Right forelimb (tissue), 1 donor: ENCODE data around the gene UGT1A8.
"Not testable (repeated sequence)": the region's sequence is repeated elsewhere in the genome, so short reads cannot be mapped to it uniquely, and the experiment has no call there.

Experiments
- DNase-seq: peaks from one replicate; pipeline ENCODE4 v3.0.0-alpha.2; 2018

UGT1A8 gene

GRCh38 chr2:233736868-233737653 is 119.6 kb downstream of the UGT1A8 start:
- not testable (repeated sequence) for DNase-seq

DNA sequence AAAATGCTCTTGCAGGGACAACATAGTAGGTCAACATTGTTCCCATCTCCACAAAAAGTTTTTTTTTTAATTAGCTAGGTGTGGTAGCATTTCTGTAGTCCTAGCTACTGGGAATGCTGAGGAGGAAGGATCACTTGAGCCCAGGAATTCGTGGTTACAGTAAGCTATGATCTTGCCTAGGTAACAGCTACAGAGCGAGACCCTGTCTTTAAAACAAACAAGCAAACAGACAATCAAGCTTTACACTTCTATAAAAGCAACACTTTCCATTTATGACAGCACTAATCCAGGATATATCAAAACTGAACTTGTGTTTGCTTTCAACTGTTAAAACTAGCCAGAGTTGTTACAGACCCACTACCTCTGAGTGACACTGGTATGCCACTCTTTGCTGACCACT is 123.4 kb downstream of the UGT1A8 start:
- no peak for DNase-seq

GRCh38 chr2:233743464-233744259 is 126.2 kb downstream of the UGT1A8 start:
- no peak for DNase-seq

DNA sequence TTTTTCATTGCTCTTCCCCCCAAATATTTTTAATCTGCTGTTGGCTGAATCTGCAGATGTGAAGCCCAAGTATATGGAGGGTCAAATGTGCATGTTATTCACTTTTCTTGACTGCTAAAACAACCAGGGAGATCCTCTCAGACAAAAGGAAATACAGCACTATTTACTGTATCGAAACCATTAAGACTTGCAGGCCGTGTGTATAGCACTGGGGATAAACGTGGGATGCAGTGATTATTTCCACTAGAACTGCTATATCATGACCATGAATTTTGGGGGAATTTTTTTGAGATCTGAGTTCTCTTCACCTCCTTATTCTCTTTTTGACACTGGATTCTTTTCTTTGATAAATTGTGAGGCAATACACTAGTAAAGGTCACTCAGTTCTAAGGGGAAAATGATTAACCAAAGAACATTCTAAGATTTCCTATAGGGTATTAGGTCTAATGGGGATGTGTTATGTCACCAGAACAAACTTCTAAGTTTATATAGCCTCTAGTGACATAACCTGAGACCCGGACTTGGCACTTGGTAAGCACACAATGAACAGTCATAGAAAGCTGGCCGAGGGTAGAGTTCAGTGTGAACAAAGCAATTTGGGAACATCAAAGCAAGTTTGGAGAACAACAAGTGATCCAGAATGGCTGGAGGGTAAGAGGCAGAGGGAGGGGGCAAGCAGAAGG is 127.8 kb downstream of the UGT1A8 start:
- no peak for DNase-seq

- DNase-seq = not testable (repeated sequence)
These were observed 128.4 kb downstream of the UGT1A8 start for GRCh38 chr2:233745838-233746237.

DNA sequence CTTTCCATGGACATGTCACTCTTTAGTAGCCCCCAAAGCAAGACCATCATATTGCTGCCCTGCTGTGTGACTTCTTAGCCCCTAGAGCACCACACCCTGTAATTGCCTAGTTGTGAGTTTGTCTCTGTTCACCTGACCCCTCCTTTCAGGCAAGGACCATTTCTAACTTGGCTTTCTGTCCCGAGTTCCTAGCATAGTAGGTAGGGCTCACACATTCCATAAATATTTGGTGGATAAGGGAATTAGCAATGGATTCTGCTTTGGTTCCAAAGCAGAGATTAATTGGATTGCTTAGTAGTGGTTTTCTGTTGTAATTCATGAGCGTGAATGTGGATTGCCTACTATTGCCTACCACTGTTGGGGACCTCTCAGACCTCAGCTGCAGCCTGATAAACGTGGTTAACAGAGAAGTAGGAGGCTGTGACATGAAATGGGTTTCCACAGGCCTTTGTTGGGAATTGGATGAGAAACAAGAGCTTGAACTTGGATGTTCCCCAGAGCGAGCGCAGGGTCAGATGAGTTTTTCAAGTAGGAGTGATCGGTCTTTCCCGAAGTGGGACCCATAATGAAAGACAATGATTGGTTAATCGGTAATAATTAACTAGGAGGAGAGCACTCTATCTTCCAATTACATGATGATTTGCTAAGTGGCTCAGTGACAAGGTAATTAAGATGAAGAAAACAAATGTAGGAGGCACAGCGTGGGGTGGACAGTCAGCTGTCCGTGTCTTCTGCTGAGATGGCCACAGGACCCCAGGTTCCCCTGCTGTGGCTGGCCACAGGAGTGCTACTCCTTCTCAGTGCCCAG is 129.2 kb downstream of the UGT1A8 start:
- no peak for DNase-seq

DNA sequence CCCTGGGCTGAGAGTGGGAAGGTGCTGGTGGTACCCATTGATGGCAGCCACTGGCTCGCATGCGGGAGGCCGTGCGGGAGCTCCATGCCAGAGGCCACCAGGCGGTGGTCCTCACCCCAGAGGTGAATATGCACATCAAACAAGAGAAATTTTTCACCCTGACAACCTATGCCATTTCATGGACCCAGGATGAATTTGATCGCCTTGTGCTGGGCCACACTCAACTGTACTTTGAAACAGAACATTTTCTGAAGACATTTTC is 129.8 kb downstream of the UGT1A8 start:
- no peak for DNase-seq

- not testable (repeated sequence) for DNase-seq
These were observed 133.3 kb downstream of the UGT1A8 start for GRCh38 chr2:233750689-233751088.

- DNase-seq = not testable (repeated sequence)
These were observed 134.0 kb downstream of the UGT1A8 start for GRCh38 chr2:233751212-233752009.

GRCh38 chr2:233754872-233755611 is 137.6 kb downstream of the UGT1A8 start:
- DNase-seq = no peak

DNA sequence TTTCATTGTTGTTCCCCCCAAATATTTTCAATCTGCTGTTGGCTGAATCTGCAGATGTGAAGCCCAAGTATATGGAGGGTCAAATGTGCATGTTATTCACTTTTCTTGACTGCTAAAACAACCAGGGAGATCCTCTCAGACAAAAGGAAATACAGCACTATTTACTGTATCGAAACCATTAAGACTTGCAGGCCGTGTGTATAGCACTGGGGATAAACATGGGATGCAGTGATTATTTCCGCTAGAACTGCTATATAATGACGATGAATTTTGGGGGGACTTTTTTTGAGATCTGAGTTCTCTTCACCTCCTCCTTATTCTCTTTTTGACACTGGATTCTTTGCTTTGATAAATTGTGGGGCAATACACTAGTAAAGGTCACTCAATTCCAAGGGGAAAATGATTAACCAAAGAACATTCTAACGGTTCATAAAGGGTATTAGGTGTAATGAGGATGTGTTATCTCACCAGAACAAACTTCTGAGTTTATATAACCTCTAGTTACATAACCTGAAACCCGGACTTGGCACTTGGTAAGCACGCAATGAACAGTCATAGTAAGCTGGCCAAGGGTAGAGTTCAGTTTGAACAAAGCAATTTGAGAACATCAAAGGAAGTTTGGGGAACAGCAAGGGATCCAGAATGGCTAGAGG is 139.1 kb downstream of the UGT1A8 start:
- no peak for DNase-seq

DNA sequence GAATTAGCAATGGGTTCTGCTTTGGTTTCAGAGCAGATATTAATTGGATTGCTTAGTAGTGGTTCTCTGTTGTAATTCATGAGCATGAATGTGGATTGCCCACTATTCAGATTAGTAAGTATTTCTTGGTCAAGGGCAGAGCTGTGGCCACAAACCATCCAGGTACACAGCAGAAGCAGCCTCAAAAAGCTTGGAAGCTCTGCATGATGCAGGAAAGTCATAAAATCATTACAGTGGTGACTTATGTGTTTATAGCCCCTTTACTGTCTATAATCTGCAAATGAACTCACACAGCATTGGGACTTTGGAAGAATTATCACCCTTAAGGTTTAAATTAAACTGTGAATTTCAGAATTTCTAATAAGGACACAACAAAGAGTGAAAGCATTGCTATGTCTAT is 140.7 kb downstream of the UGT1A8 start:
- no peak for DNase-seq

GRCh38 chr2:233758849-233759248 is 141.4 kb downstream of the UGT1A8 start:
- DNase-seq = no peak

DNA sequence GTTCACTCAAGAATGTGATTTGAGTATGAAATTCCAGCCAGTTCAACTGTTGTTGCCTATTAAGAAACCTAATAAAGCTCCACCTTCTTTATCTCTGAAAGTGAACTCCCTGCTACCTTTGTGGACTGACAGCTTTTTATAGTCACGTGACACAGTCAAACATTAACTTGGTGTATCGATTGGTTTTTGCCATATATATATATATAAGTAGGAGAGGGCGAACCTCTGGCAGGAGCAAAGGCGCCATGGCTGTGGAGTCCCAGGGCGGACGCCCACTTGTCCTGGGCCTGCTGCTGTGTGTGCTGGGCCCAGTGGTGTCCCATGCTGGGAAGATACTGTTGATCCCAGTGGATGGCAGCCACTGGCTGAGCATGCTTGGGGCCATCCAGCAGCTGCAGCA is 142.6 kb downstream of the UGT1A8 start, which contains the start of gene UGT1A1:
Gene UGT1A1, plus strand, starts transcription at position 228 of the 400 bp plus-strand sequence. Its CDS starts 18 bp downstream, at position 246.
- DNase-seq = no peak

GRCh38 chr2:233761040-233761769 is 143.8 kb downstream of the UGT1A8 start:
- DNase-seq = no peak

GRCh38 chr2:233764264-233764663 is 146.8 kb downstream of the UGT1A8 start:
- DNase-seq = no peak

DNA sequence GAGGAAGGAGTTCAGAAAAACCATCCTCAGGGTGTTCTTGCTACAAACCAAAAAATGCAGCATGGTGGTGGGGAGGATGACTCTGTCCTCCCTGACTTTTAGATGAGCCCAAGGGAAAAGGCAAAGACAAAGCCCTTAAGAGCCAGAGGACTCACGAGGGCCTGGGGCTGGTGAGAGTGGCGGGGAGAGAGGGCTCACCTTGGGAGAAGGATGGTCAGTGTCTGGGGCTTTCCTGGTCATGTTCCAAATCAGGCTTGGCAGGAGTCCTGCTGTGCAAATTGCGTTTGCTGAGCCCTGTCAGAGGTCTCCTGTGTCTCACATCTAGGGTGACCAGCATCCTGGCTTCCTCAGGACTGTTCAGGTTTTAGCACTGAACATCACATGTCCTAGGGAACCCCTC is 147.3 kb downstream of the UGT1A8 start:
- no peak for DNase-seq

GRCh38 chr2:233766416-233766815 is 149.0 kb downstream of the UGT1A8 start:
- no peak for DNase-seq

- no peak for DNase-seq
These were observed 150.6 kb downstream of the UGT1A8 start for GRCh38 chr2:233768076-233768475.

GRCh38 chr2:233769260-233769659 is 151.8 kb downstream of the UGT1A8 start:
- no peak for DNase-seq
